ENCODE measurements around the gene WASHC2A.
"Not testable (repeated sequence)": the region's sequence is repeated elsewhere in the genome, so short reads cannot be mapped to it uniquely, and the experiment has no call there.

The WASHC2A gene

GRCh38 chr10:50044941-50045664 lies 22.7 kb upstream of the WASHC2A start:
- Histone ChIP-seq H3K4me3 (ENCODE audit: low read depth in 1 of 2, low read length in 2 of 2) (no peak overlapping the region), H3K36me3 (ENCODE audit: insufficient read depth, low read length) (no peaks in the 10 kb centered on the region), H3K4me2 (ENCODE audit: insufficient read depth, low read length) (no peak overlapping the region), H3K9me3 (ENCODE audit: insufficient read depth, low read length, severe bottlenecking) (no peaks in the 10 kb centered on the region), H3K27ac (ENCODE audit: low read length) (no peak overlapping the region), H2AFZ (ENCODE audit: low read depth, low read length) (no peak overlapping the region), H3K27me3 (ENCODE audit: insufficient read depth, low read length, poor library complexity) (no peaks in the 10 kb centered on the region), H3K79me2 (ENCODE audit: insufficient read depth, low read length) (no peaks in the 10 kb centered on the region), H4K20me1 (ENCODE audit: insufficient read depth, low read length) (no peaks in the 10 kb centered on the region), H3K4me1 (ENCODE audit: insufficient read depth, low read length) (no peaks in the 10 kb centered on the region), H3K9ac (ENCODE audit: low read depth, low read length) (no peak overlapping the region)
- ATAC-seq (ENCODE audit: insufficient read depth, low read depth) (no peak), DNase-seq (no peak)
- TF ChIP-seq CTCF (IDR thresholded peaks at IDR 0.05; ENCODE audit: borderline replicate concordance, extremely low read depth, low read length, poor library complexity, severe bottlenecking) = no peak
- TF ChIP-seq EZH2 (IDR thresholded peaks at IDR 0.05; ENCODE audit: borderline replicate concordance, low read depth, low read length, severe bottlenecking) = no peak

- ATAC-seq (ENCODE audit: insufficient read depth, low read depth); H3K4me1 ChIP-seq (ENCODE audit: insufficient read depth, low read length); H3K9ac ChIP-seq (ENCODE audit: low read depth, low read length); H3K9me3 ChIP-seq (ENCODE audit: insufficient read depth, low read length, severe bottlenecking); DNase-seq; H3K79me2 ChIP-seq (ENCODE audit: insufficient read depth, low read length); H3K4me3 ChIP-seq (ENCODE audit: low read depth in 1 of 2, low read length in 2 of 2); H3K27ac ChIP-seq (ENCODE audit: low read length); H4K20me1 ChIP-seq (ENCODE audit: insufficient read depth, low read length); H3K27me3 ChIP-seq (ENCODE audit: insufficient read depth, low read length, poor library complexity); H3K36me3 ChIP-seq (ENCODE audit: insufficient read depth, low read length); H2AFZ ChIP-seq (ENCODE audit: low read depth, low read length); H3K4me2 ChIP-seq (ENCODE audit: insufficient read depth, low read length): not testable (repeated sequence)
Measured at GRCh38 chr10:50046457-50046856, 21.3 kb upstream of the WASHC2A start.

DNA sequence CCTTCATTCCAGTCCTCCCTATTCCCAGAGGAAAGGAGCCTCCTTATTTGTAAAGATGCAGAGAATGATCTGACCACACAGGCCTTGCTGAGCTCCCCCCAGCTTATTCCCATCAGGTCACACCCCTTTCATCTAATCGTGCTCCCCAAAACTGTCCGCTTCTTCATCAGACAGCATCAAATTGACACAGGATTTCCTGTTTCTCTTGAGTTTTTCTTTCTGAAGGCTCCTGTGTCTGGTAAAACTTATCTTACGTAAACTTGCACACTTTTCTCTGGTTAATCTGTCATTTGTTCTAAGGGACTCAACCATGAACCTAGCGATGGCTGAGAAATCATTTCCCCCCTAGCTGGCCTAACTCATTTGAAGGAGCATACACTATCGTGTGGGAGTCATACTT lies 20.2 kb upstream of the WASHC2A start:
- H3K4me3 ChIP-seq (ENCODE audit: low read depth in 1 of 2, low read length in 2 of 2); H3K27ac ChIP-seq (ENCODE audit: low read length); H4K20me1 ChIP-seq (ENCODE audit: insufficient read depth, low read length); H3K4me1 ChIP-seq (ENCODE audit: insufficient read depth, low read length); H3K27me3 ChIP-seq (ENCODE audit: insufficient read depth, low read length, poor library complexity); H3K79me2 ChIP-seq (ENCODE audit: insufficient read depth, low read length); H3K9ac ChIP-seq (ENCODE audit: low read depth, low read length); H3K4me2 ChIP-seq (ENCODE audit: insufficient read depth, low read length); DNase-seq; H2AFZ ChIP-seq (ENCODE audit: low read depth, low read length); H3K9me3 ChIP-seq (ENCODE audit: insufficient read depth, low read length, severe bottlenecking); ATAC-seq (ENCODE audit: insufficient read depth, low read depth); H3K36me3 ChIP-seq (ENCODE audit: insufficient read depth, low read length): not testable (repeated sequence)

- H3K4me2 ChIP-seq (ENCODE audit: insufficient read depth, low read length); H3K27ac ChIP-seq (ENCODE audit: low read length): not testable (repeated sequence)
Measured at GRCh38 chr10:50051995-50052660, 15.6 kb upstream of the WASHC2A start.

GRCh38 chr10:50052778-50053376 lies 14.9 kb upstream of the WASHC2A start:
- ATAC-seq (ENCODE audit: insufficient read depth, low read depth); H3K79me2 ChIP-seq (ENCODE audit: insufficient read depth, low read length); H3K4me2 ChIP-seq (ENCODE audit: insufficient read depth, low read length); H3K27me3 ChIP-seq (ENCODE audit: insufficient read depth, low read length, poor library complexity); H3K4me1 ChIP-seq (ENCODE audit: insufficient read depth, low read length); DNase-seq; H3K4me3 ChIP-seq (ENCODE audit: low read depth in 1 of 2, low read length in 2 of 2); H3K27ac ChIP-seq (ENCODE audit: low read length); H3K9me3 ChIP-seq (ENCODE audit: insufficient read depth, low read length, severe bottlenecking); H4K20me1 ChIP-seq (ENCODE audit: insufficient read depth, low read length); H3K36me3 ChIP-seq (ENCODE audit: insufficient read depth, low read length); H3K9ac ChIP-seq (ENCODE audit: low read depth, low read length); H2AFZ ChIP-seq (ENCODE audit: low read depth, low read length): not testable (repeated sequence)

More at GRCh38 chr10:50051995-50052660, 15.6 kb upstream of the WASHC2A start:
- not testable (repeated sequence) for H3K4me1 ChIP-seq (ENCODE audit: insufficient read depth, low read length); H3K27me3 ChIP-seq (ENCODE audit: insufficient read depth, low read length, poor library complexity); ATAC-seq (ENCODE audit: insufficient read depth, low read depth); H3K4me3 ChIP-seq (ENCODE audit: low read depth in 1 of 2, low read length in 2 of 2); H4K20me1 ChIP-seq (ENCODE audit: insufficient read depth, low read length); H3K9me3 ChIP-seq (ENCODE audit: insufficient read depth, low read length, severe bottlenecking); H3K9ac ChIP-seq (ENCODE audit: low read depth, low read length); H3K36me3 ChIP-seq (ENCODE audit: insufficient read depth, low read length); DNase-seq; H3K79me2 ChIP-seq (ENCODE audit: insufficient read depth, low read length)
- H2AFZ ChIP-seq (ENCODE audit: low read depth, low read length) = peak overlapping the region; percentile 33; the same call in 1 of the 2 replicates

GRCh38 chr10:50055494-50056292 lies 12.1 kb upstream of the WASHC2A start:
- not testable (repeated sequence) for DNase-seq; H3K9me3 ChIP-seq (ENCODE audit: insufficient read depth, low read length, severe bottlenecking); H3K36me3 ChIP-seq (ENCODE audit: insufficient read depth, low read length); H3K79me2 ChIP-seq (ENCODE audit: insufficient read depth, low read length); H3K9ac ChIP-seq (ENCODE audit: low read depth, low read length); ATAC-seq (ENCODE audit: insufficient read depth, low read depth); H3K4me1 ChIP-seq (ENCODE audit: insufficient read depth, low read length); H4K20me1 ChIP-seq (ENCODE audit: insufficient read depth, low read length); H3K4me3 ChIP-seq (ENCODE audit: low read depth in 1 of 2, low read length in 2 of 2); H2AFZ ChIP-seq (ENCODE audit: low read depth, low read length); H3K27ac ChIP-seq (ENCODE audit: low read length); H3K27me3 ChIP-seq (ENCODE audit: insufficient read depth, low read length, poor library complexity); H3K4me2 ChIP-seq (ENCODE audit: insufficient read depth, low read length)

GRCh38 chr10:50056654-50057053 lies 11.1 kb upstream of the WASHC2A start:
- not testable (repeated sequence) for DNase-seq; H3K9me3 ChIP-seq (ENCODE audit: insufficient read depth, low read length, severe bottlenecking); H3K4me2 ChIP-seq (ENCODE audit: insufficient read depth, low read length); H3K36me3 ChIP-seq (ENCODE audit: insufficient read depth, low read length); H3K4me3 ChIP-seq (ENCODE audit: low read depth in 1 of 2, low read length in 2 of 2); ATAC-seq (ENCODE audit: insufficient read depth, low read depth); H3K27ac ChIP-seq (ENCODE audit: low read length); H3K27me3 ChIP-seq (ENCODE audit: insufficient read depth, low read length, poor library complexity); H4K20me1 ChIP-seq (ENCODE audit: insufficient read depth, low read length); H2AFZ ChIP-seq (ENCODE audit: low read depth, low read length); H3K9ac ChIP-seq (ENCODE audit: low read depth, low read length); H3K4me1 ChIP-seq (ENCODE audit: insufficient read depth, low read length); H3K79me2 ChIP-seq (ENCODE audit: insufficient read depth, low read length)

Measured in DND-41 (cell line).